ENCODE results near the gene GRM4. TPM values are rescaled to one million over a fixed set of nuclear protein-coding genes. Genes with fewer than 3 reads are reported as not detected.

GRM4 gene
- total RNA-seq, 6 donors from 2014 or later = 0.24 TPM; not detected in 5

DNA sequence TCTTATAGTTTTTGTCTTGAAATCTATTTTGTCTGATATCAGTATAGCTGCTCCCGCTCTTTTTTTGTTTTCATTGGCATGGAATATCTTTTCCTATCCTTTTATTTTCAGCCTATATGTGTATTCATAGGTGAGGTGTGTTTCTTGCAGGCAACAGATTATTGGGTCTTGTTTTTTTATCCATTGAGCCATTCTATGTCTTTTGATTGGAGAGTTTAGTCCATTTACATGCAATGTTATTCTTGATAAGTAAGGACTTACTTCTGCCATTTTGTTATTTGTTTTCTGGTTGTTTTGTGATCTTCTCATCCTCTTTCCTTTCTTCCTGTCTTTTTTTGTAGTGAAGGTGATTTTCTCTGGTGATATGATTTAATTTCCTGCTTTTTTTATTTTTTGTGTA, 24.0 kb upstream of the GRM4 start:
- no peaks in the 10 kb centered on the region for H3K27me3 ChIP-seq
- H3K4me1 ChIP-seq = no peaks in the 10 kb centered on the region
- no peaks in the 10 kb centered on the region for H3K36me3 ChIP-seq
- WGBS, 2 donors = 98 to 100% methylated on average over 1 of the region's 1 CpG
- ATAC-seq (ENCODE audit: low FRiP score in 2 of 2) (no peak), DNase-seq (no peak)
- H3K9me3 ChIP-seq = no peaks in the 10 kb centered on the region
- TF ChIP-seq POLR2A (IDR thresholded peaks at IDR 0.05) (no peak), POLR2AphosphoS5 (IDR thresholded peaks at IDR 0.05) (no peak), EP300 (IDR thresholded peaks at IDR 0.05) (no peak)
- TF ChIP-seq, protein P1, sequence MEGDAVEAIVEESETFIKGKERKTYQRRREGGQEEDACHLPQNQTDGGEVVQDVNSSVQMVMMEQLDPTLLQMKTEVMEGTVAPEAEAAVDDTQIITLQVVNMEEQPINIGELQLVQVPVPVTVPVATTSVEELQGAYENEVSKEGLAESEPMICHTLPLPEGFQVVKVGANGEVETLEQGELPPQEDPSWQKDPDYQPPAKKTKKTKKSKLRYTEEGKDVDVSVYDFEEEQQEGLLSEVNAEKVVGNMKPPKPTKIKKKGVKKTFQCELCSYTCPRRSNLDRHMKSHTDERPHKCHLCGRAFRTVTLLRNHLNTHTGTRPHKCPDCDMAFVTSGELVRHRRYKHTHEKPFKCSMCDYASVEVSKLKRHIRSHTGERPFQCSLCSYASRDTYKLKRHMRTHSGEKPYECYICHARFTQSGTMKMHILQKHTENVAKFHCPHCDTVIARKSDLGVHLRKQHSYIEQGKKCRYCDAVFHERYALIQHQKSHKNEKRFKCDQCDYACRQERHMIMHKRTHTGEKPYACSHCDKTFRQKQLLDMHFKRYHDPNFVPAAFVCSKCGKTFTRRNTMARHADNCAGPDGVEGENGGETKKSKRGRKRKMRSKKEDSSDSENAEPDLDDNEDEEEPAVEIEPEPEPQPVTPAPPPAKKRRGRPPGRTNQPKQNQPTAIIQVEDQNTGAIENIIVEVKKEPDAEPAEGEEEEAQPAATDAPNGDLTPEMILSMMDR (IDR thresholded peaks at IDR 0.05) = no peak
- no peak overlapping the region for H3K27ac ChIP-seq
- no peak overlapping the region for H3K4me3 ChIP-seq

DNA sequence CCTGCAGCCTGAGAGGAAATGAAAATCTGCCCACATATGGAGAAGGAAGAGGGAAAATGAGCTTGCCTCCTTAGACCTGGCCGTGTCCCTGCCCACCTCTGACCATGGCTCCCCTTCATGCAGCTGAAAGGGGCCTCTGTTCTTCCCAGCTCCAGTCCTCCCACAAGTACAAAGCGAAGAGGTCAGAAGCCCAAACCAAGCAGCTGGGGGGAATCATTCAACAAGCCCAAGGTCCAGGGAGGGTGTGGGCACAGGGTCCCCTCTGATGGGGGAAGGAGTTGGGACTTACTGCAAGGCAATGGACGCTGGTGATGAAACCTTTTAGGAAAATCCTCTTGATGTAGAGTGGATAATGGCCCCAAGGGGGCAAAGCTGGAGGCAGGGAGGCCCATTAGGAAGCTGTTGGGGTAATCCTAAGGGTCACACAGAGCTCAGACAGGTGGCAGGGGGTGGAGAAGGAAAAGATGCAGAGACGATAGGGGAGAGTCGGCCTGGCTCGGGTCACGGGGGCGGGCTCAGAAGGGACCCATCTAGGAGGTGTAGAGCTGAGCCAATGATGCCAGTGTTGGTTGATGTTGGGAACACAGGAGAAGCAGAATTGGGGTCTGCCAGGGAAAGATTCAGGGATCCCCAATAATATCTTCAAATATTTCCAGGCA, 16.1 kb upstream of the GRM4 start:
- ATAC-seq (ENCODE audit: low FRiP score in 2 of 2) (no peak), DNase-seq (no peak)
- H3K4me1 ChIP-seq = no peaks in the 10 kb centered on the region
- TF ChIP-seq, protein P1 (IDR thresholded peaks at IDR 0.05) = no peak
- TF ChIP-seq POLR2A (IDR thresholded peaks at IDR 0.05) (no peak), POLR2AphosphoS5 (IDR thresholded peaks at IDR 0.05) (no peak), EP300 (IDR thresholded peaks at IDR 0.05) (no peak)
- no peak overlapping the region for H3K27ac ChIP-seq
- H3K4me3 ChIP-seq = no peak overlapping the region
- H3K27me3 ChIP-seq = no peaks in the 10 kb centered on the region
- H3K9me3 ChIP-seq = peaks cover 11 to 20% (median 15%) of the 10 kb centered on the region in 4 donors
- no peaks in the 10 kb centered on the region for H3K36me3 ChIP-seq
- 58 to 69% methylated on average over 8 of the region's 8 CpGs for WGBS, 2 donors

DNA sequence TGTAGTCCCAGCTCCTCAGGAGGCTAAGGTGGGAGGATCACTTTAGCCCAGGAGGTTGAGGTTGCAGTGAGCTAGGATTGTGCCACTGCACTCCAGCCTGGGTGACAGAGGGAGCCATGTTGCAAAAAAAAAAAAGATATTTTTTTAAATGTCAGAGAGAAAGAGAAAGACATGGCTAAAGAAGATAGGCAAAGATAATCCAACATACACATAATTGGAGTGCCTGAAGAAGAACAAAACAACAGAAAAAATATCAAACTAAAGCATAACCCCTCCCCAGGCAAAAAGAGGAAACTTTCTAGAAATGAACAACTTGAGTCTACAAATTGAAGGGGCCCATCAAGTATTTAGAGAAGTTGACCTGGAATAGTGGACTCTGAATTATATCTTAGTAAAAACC, 14.0 kb upstream of the GRM4 start:
- Histone ChIP-seq H3K27ac (no peak overlapping the region), H3K9me3 (peaks cover 11 to 20% (median 15%) of the 10 kb centered on the region in 4 donors), H3K36me3 (no peaks in the 10 kb centered on the region), H3K4me3 (no peak overlapping the region), H3K4me1 (peaks cover under 1 to 3% (median 2%) of the 10 kb centered on the region in 4 donors), H3K27me3 (peaks cover 0 to 7% (median 3%) of the 10 kb centered on the region in 4 donors)
- TF ChIP-seq POLR2AphosphoS5 (IDR thresholded peaks at IDR 0.05) (no peak), POLR2A (IDR thresholded peaks at IDR 0.05) (no peak), EP300 (IDR thresholded peaks at IDR 0.05) (no peak)
- TF ChIP-seq, protein P1 (IDR thresholded peaks at IDR 0.05) = no peak
- DNase-seq (no peak), ATAC-seq (ENCODE audit: low FRiP score in 2 of 2) (no peak)

DNA sequence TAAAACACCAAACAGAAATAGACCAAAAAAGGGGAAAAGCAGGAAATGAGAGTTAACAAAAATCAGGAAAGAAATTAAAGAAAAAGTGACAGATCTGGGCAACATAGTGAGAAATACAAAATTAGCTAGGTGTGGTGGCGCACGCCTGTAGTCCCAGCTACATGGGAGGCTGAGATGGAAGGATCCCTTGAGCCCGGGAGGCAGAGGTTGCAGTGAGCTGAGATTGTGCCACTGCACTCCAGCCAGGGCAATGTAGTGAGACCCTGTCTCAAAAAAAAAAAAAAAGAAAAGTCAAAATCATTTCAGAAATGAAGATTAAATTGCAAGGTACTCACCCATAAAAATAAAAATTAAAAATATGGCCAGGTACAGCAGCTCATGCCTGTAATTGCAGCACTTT, 13.0 kb upstream of the GRM4 start:
- ATAC-seq (ENCODE audit: low FRiP score in 2 of 2) = no peak
- Histone ChIP-seq H3K27me3 (peaks cover 0 to 13% (median 5%) of the 10 kb centered on the region in 4 donors), H3K4me3 (no peak overlapping the region), H3K36me3 (no peaks in the 10 kb centered on the region), H3K9me3 (peaks cover 11 to 20% (median 15%) of the 10 kb centered on the region in 4 donors), H3K27ac (no peak overlapping the region), H3K4me1 (peaks cover 6 to 10% (median 7%) of the 10 kb centered on the region in 4 donors)
- TF ChIP-seq POLR2A (IDR thresholded peaks at IDR 0.05) (no peak), EP300 (IDR thresholded peaks at IDR 0.05) (no peak), POLR2AphosphoS5 (IDR thresholded peaks at IDR 0.05) (no peak)
- TF ChIP-seq, protein P1 (IDR thresholded peaks at IDR 0.05) = no peak
- DNase-seq = no peak
- 92 to 95% methylated on average over 3 of the region's 3 CpGs for WGBS, 2 donors

DNA sequence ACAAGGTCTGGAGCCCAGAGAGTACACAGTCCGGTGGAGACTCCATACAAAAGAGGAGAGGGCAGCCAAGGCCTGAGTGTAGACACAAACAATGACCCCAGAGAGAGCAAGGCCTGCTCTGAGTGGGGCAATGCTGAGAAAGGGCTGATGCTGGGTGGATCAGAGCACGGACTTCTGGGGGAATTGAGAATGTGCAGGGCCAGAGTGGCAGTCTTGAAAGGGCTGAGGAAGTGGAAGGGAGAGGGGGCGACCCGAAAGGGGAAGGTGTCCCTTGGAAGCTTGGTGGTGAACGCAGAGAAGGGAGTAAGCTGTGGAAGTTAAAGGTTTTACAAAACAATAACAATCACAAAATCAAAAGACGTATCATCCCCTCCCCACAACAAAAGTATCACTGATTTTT, 12.0 kb upstream of the GRM4 start:
- peaks cover 6 to 10% (median 7%) of the 10 kb centered on the region in 4 donors for H3K4me1 ChIP-seq
- TF ChIP-seq, protein P1 (IDR thresholded peaks at IDR 0.05) = no peak
- TF ChIP-seq POLR2AphosphoS5 (IDR thresholded peaks at IDR 0.05) (no peak), POLR2A (IDR thresholded peaks at IDR 0.05) (no peak), EP300 (IDR thresholded peaks at IDR 0.05) (no peak)
- H3K27me3 ChIP-seq = peaks cover 0 to 13% (median 5%) of the 10 kb centered on the region in 4 donors
- no peak overlapping the region for H3K27ac ChIP-seq
- no peak for DNase-seq
- H3K9me3 ChIP-seq = peaks cover 11 to 20% (median 15%) of the 10 kb centered on the region in 4 donors
- WGBS, 2 donors = 52 to 62% methylated on average over 6 of the region's 6 CpGs
- H3K4me3 ChIP-seq = no peak overlapping the region
- no peaks in the 10 kb centered on the region for H3K36me3 ChIP-seq
- no peak for ATAC-seq (ENCODE audit: low FRiP score in 2 of 2)

Measured in upper lobe of left lung (tissue), 6 donors.